K562 (cell line): Measurements from ENCODE around the gene LPXN. TPM values are rescaled to one million over a fixed set of nuclear protein-coding genes. Genes with fewer than 3 reads are reported as not detected.

ENCODE experiments used
- ATAC-seq: fragments of 200-7000 bp; cut with Tn5 transposase; 3 replicates; pipeline ENCODE4 v1.9.1; 2020; ENCODE audit warnings: moderate library complexity
- BruUV-seq: library from RNA; stranded (reverse); fragments of 400-500 nt; replicated peaks from 2 replicates; lab custom pipeline; 2021; lab: Mats Ljungman, UMichigan
- CTCF ChIA-PET: fragments of 300-600 bp; formaldehyde crosslinking; extraction: SDS; loops from one replicate; lab custom pipeline; 2021; ENCODE audit warnings: low intra/inter-chr PET ratio; lab: Yijun Ruan, JAX
- POLR2A ChIA-PET: fragments of 300-600, 350-650 bp; sonication (Branson Sonifier 250); formaldehyde crosslinking; extraction: SDS; loops from one replicate; lab custom pipeline; 2021; ENCODE audit warnings: antibody characterized with exemption, inconsistent platforms; lab: Yijun Ruan, JAX
- DNase-seq, 4 experiments: peaks; one replicate each; pipeline versions ENCODE4 v3.0.0 to v3.0.0-alpha.2; 2011 to 2018; ENCODE audit warnings: low spot score in 3 of 4, mixed read lengths in 3 of 4; ENCODE audit errors: extremely low read depth in 1 of 4
- FAIRE-seq: peaks from 2 replicates; lab custom pipeline; 2011; peaks lifted over from hg19 to GRCh38; lab: Jason Lieb, UNC
- H2AFZ ChIP-seq: 2 replicates; pipeline ENCODE4 v1.6.0; 2011; ENCODE audit warnings: low read depth, low read length, control low read depth, inconsistent platforms
- H3K27ac ChIP-seq: fragments of 200-600 bp; 3 replicates; pipeline ENCODE4 v1.8.0; 2011; ENCODE audit warnings: low read depth, mild to moderate bottlenecking, control low read depth, inconsistent platforms, low read length, moderate library complexity, mixed read lengths; ENCODE audit errors: extremely low read depth
- H3K27me3 ChIP-seq, 2 experiments: fragments of 300-600 bp in 1 of 2; 2 replicates in 1 of 2; 3 replicates in 1 of 2; pipeline versions ENCODE4 v1.6.0 to v1.8.0; 2011; ENCODE audit warnings: inconsistent platforms in 2 of 2, low read length in 2 of 2, mild to moderate bottlenecking in 1 of 2, mixed read lengths in 1 of 2, moderate library complexity in 1 of 2; ENCODE audit not compliant: control insufficient read depth in 2 of 2, insufficient read depth in 2 of 2
- H3K36me3 ChIP-seq: fragments of 300-600 bp; 3 replicates; pipeline ENCODE4 v1.8.0; 2011; ENCODE audit warnings: mild to moderate bottlenecking, low read length, inconsistent platforms; ENCODE audit not compliant: control insufficient read depth, insufficient read depth
- H3K4me1 ChIP-seq, 2 experiments: fragments of 200-600 bp in 1 of 2; replicated peaks in 1 of 2; 2 replicates in 1 of 2; 3 replicates in 1 of 2; pipeline versions ENCODE4 v1.5.1 to v1.8.0; 2011; ENCODE audit warnings: inconsistent platforms in 2 of 2, low read length in 2 of 2, mild to moderate bottlenecking in 1 of 2, mixed read lengths in 1 of 2, moderate library complexity in 1 of 2; ENCODE audit not compliant: control insufficient read depth in 2 of 2, insufficient read depth in 2 of 2
- H3K4me2 ChIP-seq: 2 replicates; pipeline ENCODE4 v1.6.1; 2011; ENCODE audit warnings: low read length, control low read depth, inconsistent platforms, mixed read lengths; ENCODE audit not compliant: insufficient read depth
- H3K4me3 ChIP-seq: fragments of 200-600 bp; sonication (generic), shearing (Covaris generic); 2 replicates; pipeline ENCODE4 v1.5.1; 2016; ENCODE audit warnings: control low read depth, inconsistent platforms
- H3K79me2 ChIP-seq: fragments of 200-600 bp; 3 replicates; pipeline ENCODE4 v1.8.0; 2011; ENCODE audit warnings: low read length, inconsistent platforms; ENCODE audit not compliant: control insufficient read depth, insufficient read depth
- H3K9ac ChIP-seq, 2 experiments: 2 replicates each; pipeline versions ENCODE4 v1.6.0 to v1.6.1; 2011; ENCODE audit warnings: low read depth in 2 of 2, low read length in 2 of 2, control low read depth in 1 of 2, inconsistent platforms in 1 of 2, mild to moderate bottlenecking in 1 of 2, mixed read lengths in 1 of 2; ENCODE audit not compliant: insufficient read depth in 1 of 2
- H3K9me1 ChIP-seq: one replicate; pipeline ENCODE4 v1.6.0; 2011; ENCODE audit warnings: inconsistent platforms, mild to moderate bottlenecking, low read length, moderate library complexity; ENCODE audit not compliant: control insufficient read depth, insufficient read depth
- H3K9me3 ChIP-seq: replicated peaks from 2 replicates; pipeline ENCODE4 v1.5.1; 2011; ENCODE audit warnings: low read depth, low read length, inconsistent platforms; ENCODE audit not compliant: control insufficient read depth, insufficient read depth
- H4K20me1 ChIP-seq: replicated peaks from 2 replicates; pipeline ENCODE4 v1.6.1; 2011; ENCODE audit warnings: low read length, inconsistent platforms, mixed read lengths; ENCODE audit not compliant: control insufficient read depth, insufficient read depth
- EP300 ChIP-seq: IDR thresholded peaks from 2 replicates; pipeline ENCODE4 v1.6.1; 2012; ENCODE audit warnings: low read length, improper control_type of control experiment
- RBM25 ChIP-seq: fragments of 200-400 bp; formaldehyde crosslinking; IDR thresholded peaks from 2 replicates; pipeline ENCODE4 v1.6.1; 2018; ENCODE audit warnings: low read length, low read depth, moderate library complexity; ENCODE audit not compliant: severe bottlenecking
- ZBTB8A ChIP-seq: fragments of 450-650 bp; IDR thresholded peaks from 2 replicates; pipeline ENCODE4 v1.6.1; 2018; ENCODE audit warnings: mild to moderate bottlenecking, moderate library complexity; ENCODE audit not compliant: partially characterized antibody
- ZNF780A ChIP-seq: fragments of 250-450 bp; sonication (Bioruptor Pico); IDR thresholded peaks from 2 replicates; pipeline ENCODE4 v1.5.0; 2021; ENCODE audit warnings: mild to moderate bottlenecking
- WGBS: fragments of 100-300 bp; shearing (Covaris generic); methylation state at CpG from one replicate; pipeline ENCODE4 v1.1.6; 2016; ENCODE audit warnings: low coverage, mixed read lengths; ENCODE audit not compliant: insufficient coverage; ENCODE audit errors: missing lambda C conversion rate; 5-methylcytosine and 5-hydroxymethylcytosine counted together
- in situ Hi-C: fragments of 300-500 bp; cut with MboI; formaldehyde crosslinking; loops from 4 replicates; pipeline ENCODE4 v1.15.0; 2018; ENCODE audit warnings: inconsistent platforms, mixed read lengths
- intact Hi-C: fragments of 100-400 bp; cut with micrococcal nuclease; formaldehyde crosslinking; loops from 2 replicates; pipeline ENCODE4 v1.14.2; 2022
- polyA plus RNA-seq, 8 experiments: library from polyadenylated mRNA; depleted of rRNA in 4 of 8; stranded (reverse) in 5 of 8; unstranded in 3 of 8; fragments of >200 nt; fragmentation: Nextera tagmentation in 2 of 8; fragmentation: Illumina TruSeq in 1 of 8; extraction: Ambion mirVana in 2 of 8; extraction: Trizol in 1 of 8; gene quantifications; 2 replicates each; pipeline versions ENCODE4 v1.2.1 to v1.2.3, GENCODE V29; 2011 to 2014; ENCODE audit warnings: inconsistent platforms in 1 of 8, missing spikeins in 1 of 8
- total RNA-seq, 7 experiments: library from RNA; depleted of rRNA in 6 of 7; stranded (reverse); fragments of >200 nt in 6 of 7; fragmentation: Illumina TruSeq in 2 of 7; extraction: Trizol in 2 of 7; gene quantifications; 2 replicates each; pipeline versions ENCODE4 v1.2.1 to v1.2.3, GENCODE V29; 2011 to 2021; ENCODE audit warnings: low replicate concordance in 1 of 7
- TF ChIP-seq, protein P1 (sequence below): sonication (generic); formaldehyde crosslinking; IDR thresholded peaks from 2 replicates; pipeline ENCODE4 v1.8.1; 2023; ENCODE audit warnings: mild to moderate bottlenecking, missing genetic modification reagents
- TF ChIP-seq, protein P2 (sequence below): fragments of 250-450 bp; sonication (Bioruptor Pico); IDR thresholded peaks from 2 replicates; pipeline ENCODE4 v1.4.0; 2020
- TF ChIP-seq, protein P3 (sequence below): fragments of 450-650 bp; IDR thresholded peaks from 2 replicates; pipeline ENCODE4 v1.6.1; 2017; ENCODE audit warnings: antibody characterized with exemption, mild to moderate bottlenecking

Gene LPXN
- total and polyA plus RNA-seq, 9 of the 15 experiments (the other 6 are each of a cell fraction or from before 2014, with no cell fraction given): 0.73 to 3.1 (median 2.0) TPM

DNA sequence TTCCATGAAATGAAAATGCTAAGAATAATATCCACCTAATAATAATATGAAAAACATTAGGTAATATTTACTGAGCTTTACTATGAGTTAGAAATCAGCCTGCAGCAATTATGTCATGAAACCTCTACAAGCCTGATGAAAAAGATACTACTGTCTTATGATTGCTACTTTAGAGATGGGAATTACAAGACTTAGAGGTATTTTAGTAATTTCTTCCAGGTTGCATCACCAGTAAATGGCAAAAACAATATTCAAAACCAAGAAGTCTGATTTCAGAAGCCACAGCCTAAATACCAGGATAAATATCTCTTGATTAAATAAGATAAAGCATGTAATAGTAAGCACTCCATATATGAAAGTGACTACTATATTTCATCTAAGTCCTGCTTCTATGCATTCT is 81.6 kb downstream of the LPXN start (continued):
- TF ChIP-seq, protein P1, sequence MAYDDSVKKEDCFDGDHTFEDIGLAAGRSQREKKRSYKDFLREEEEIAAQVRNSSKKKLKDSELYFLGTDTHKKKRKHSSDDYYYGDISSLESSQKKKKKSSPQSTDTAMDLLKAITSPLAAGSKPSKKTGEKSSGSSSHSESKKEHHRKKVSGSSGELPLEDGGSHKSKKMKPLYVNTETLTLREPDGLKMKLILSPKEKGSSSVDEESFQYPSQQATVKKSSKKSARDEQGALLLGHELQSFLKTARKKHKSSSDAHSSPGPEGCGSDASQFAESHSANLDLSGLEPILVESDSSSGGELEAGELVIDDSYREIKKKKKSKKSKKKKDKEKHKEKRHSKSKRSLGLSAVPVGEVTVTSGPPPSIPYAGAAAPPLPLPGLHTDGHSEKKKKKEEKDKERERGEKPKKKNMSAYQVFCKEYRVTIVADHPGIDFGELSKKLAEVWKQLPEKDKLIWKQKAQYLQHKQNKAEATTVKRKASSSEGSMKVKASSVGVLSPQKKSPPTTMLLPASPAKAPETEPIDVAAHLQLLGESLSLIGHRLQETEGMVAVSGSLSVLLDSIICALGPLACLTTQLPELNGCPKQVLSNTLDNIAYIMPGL: no peak
- TF ChIP-seq, protein P2, sequence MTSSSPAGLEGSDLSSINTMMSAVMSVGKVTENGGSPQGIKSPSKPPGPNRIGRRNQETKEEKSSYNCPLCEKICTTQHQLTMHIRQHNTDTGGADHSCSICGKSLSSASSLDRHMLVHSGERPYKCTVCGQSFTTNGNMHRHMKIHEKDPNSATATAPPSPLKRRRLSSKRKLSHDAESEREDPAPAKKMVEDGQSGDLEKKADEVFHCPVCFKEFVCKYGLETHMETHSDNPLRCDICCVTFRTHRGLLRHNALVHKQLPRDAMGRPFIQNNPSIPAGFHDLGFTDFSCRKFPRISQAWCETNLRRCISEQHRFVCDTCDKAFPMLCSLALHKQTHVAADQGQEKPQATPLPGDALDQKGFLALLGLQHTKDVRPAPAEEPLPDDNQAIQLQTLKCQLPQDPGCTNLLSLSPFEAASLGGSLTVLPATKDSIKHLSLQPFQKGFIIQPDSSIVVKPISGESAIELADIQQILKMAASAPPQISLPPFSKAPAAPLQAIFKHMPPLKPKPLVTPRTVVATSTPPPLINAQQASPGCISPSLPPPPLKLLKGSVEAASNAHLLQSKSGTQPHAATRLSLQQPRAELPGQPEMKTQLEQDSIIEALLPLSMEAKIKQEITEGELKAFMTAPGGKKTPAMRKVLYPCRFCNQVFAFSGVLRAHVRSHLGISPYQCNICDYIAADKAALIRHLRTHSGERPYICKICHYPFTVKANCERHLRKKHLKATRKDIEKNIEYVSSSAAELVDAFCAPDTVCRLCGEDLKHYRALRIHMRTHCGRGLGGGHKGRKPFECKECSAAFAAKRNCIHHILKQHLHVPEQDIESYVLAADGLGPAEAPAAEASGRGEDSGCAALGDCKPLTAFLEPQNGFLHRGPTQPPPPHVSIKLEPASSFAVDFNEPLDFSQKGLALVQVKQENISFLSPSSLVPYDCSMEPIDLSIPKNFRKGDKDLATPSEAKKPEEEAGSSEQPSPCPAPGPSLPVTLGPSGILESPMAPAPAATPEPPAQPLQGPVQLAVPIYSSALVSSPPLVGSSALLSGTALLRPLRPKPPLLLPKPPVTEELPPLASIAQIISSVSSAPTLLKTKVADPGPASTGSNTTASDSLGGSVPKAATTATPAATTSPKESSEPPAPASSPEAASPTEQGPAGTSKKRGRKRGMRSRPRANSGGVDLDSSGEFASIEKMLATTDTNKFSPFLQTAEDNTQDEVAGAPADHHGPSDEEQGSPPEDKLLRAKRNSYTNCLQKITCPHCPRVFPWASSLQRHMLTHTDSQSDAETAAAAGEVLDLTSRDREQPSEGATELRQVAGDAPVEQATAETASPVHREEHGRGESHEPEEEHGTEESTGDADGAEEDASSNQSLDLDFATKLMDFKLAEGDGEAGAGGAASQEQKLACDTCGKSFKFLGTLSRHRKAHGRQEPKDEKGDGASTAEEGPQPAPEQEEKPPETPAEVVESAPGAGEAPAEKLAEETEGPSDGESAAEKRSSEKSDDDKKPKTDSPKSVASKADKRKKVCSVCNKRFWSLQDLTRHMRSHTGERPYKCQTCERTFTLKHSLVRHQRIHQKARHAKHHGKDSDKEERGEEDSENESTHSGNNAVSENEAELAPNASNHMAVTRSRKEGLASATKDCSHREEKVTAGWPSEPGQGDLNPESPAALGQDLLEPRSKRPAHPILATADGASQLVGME: no peak
- TF ChIP-seq, all 486 proteins: peak for 0

DNA sequence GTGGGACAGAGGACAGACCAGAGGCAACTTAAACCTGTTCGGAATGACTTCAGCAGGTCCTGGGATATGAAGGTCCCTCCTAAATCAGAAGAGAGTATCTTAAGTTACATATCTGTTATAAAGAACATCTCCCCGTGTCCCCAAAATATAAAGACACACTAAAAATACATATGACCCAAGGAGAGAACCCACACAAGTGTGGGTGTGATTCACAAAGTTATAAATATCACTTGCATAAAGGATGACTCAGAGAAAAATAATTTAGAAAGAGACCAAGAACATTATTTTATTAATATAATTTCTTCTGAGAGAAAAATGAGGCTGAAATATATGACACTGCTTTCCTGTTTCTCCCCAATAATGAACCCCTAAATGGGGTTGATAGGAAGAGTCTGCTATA is 82.0 kb downstream of the LPXN start:
- WGBS: 0% methylated on average over 2 of the region's 2 CpGs
- no peak overlapping the region for H3K9ac ChIP-seq
- H3K27me3 ChIP-seq: no peaks in the 10 kb centered on the region; a peak in 1 of 5 replicates
- POLR2A ChIA-PET: no interaction called here
- no peaks in the 10 kb centered on the region for H3K36me3 ChIP-seq
- no peaks in the 10 kb centered on the region for H3K79me2 ChIP-seq
- H3K9me1 ChIP-seq: no peaks in the 10 kb centered on the region
- no peak overlapping the region for H2AFZ ChIP-seq
- no peak overlapping the region for H3K4me2 ChIP-seq
- ATAC-seq (no peak), FAIRE-seq (no peak), DNase-seq (no peak)
- TF ChIP-seq RBM25 (no peak), EP300 (no peak), ZNF780A (CRISPR knock-in tag) (no peak), ZBTB8A (no peak)
- TF ChIP-seq, protein P3, sequence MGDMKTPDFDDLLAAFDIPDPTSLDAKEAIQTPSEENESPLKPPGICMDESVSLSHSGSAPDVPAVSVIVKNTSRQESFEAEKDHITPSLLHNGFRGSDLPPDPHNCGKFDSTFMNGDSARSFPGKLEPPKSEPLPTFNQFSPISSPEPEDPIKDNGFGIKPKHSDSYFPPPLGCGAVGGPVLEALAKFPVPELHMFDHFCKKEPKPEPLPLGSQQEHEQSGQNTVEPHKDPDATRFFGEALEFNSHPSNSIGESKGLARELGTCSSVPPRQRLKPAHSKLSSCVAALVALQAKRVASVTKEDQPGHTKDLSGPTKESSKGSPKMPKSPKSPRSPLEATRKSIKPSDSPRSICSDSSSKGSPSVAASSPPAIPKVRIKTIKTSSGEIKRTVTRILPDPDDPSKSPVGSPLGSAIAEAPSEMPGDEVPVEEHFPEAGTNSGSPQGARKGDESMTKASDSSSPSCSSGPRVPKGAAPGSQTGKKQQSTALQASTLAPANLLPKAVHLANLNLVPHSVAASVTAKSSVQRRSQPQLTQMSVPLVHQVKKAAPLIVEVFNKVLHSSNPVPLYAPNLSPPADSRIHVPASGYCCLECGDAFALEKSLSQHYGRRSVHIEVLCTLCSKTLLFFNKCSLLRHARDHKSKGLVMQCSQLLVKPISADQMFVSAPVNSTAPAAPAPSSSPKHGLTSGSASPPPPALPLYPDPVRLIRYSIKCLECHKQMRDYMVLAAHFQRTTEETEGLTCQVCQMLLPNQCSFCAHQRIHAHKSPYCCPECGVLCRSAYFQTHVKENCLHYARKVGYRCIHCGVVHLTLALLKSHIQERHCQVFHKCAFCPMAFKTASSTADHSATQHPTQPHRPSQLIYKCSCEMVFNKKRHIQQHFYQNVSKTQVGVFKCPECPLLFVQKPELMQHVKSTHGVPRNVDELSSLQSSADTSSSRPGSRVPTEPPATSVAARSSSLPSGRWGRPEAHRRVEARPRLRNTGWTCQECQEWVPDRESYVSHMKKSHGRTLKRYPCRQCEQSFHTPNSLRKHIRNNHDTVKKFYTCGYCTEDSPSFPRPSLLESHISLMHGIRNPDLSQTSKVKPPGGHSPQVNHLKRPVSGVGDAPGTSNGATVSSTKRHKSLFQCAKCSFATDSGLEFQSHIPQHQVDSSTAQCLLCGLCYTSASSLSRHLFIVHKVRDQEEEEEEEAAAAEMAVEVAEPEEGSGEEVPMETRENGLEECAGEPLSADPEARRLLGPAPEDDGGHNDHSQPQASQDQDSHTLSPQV: no peak
- CTCF ChIA-PET: no interaction called here
- no peaks in the 10 kb centered on the region for H3K9me3 ChIP-seq
- in situ Hi-C loops: no loop called here
- no peaks in the 10 kb centered on the region for H3K4me1 ChIP-seq
- no peak overlapping the region for H3K27ac ChIP-seq
- H3K4me3 ChIP-seq: no peak overlapping the region
- H4K20me1 ChIP-seq: no peaks in the 10 kb centered on the region
- BruUV-seq: no TSS peak
- intact Hi-C loops: no loop called here
